Activated CD4-positive, alpha-beta T cell treated with anti-CD3 and anti-CD28 coated beads for 24 hours (primary cell): Measurements from ENCODE around the gene G6PC3.
"Not testable (repeated sequence)": the region's sequence is repeated elsewhere in the genome, so short reads cannot be mapped to it uniquely, and the experiment has no call there.

Source experiments
- DNase-seq, 2 donors: peaks; one replicate each; pipeline ENCODE4 v3.0.0-alpha.2; 2020; ENCODE audit warnings: low read depth in 2 of 2

G6PC3 gene, protein sequence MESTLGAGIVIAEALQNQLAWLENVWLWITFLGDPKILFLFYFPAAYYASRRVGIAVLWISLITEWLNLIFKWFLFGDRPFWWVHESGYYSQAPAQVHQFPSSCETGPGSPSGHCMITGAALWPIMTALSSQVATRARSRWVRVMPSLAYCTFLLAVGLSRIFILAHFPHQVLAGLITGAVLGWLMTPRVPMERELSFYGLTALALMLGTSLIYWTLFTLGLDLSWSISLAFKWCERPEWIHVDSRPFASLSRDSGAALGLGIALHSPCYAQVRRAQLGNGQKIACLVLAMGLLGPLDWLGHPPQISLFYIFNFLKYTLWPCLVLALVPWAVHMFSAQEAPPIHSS

DNA sequence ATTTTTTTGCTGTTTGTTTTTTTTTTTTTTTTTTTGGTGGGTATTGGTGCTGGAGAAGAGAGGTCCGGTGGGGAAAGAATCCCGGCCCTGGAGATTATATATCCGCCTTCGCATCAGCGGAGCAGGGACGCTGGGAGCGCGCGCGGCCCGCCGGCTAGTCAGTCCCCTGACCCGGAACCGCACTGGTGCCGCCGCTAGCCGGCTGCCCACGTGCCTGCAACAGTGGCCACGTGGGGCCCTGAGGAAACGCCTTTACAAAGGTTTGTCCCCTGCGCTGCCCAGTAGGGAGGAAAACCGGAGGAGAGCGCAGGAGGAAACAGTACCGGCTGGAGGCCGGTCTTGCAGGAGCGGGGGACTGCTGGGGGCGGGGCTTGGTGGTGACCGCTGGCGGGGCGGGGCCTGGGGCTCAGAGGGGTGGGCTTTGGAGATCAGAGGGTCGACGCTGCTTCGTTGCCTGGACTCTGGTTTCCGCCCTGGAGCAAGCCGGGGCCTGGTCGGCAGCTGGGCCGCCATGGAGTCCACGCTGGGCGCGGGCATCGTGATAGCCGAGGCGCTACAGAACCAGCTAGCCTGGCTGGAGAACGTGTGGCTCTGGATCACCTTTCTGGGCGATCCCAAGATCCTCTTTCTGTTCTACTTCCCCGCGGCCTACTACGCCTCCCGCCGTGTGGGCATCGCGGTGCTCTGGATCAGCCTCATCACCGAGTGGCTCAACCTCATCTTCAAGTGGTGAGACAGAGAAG, at the start of gene G6PC3:
Gene G6PC3, plus strand, starts transcription at position 281 of the 743 bp plus-strand sequence. Its CDS starts 231 bp downstream, at position 512.
- peak; percentile 63 to 88 for DNase-seq

DNA sequence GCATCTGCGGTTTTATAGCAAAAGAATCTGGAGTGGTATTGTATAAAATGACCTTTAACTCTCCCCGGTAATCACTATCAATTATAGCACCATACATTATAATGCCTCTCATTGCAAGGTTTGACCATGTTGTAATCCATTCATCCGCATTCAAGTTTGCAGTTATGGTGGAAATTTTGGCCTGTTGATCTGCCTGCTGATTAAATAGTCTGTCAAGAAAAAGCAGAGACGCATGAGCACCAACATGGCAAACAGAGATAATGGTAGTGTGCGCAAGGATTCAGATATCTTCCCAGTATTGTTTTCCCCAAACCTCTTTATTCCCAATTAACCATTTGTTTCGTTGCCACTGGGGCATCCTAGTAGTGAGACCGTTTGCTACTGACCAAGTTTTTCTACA, 49.3 kb upstream of the G6PC3 start:
- not testable (repeated sequence) for DNase-seq

- no peak for DNase-seq
These were observed 48.3 kb upstream of the G6PC3 start for GRCh38 chr17:44022246-44022645.

DNA sequence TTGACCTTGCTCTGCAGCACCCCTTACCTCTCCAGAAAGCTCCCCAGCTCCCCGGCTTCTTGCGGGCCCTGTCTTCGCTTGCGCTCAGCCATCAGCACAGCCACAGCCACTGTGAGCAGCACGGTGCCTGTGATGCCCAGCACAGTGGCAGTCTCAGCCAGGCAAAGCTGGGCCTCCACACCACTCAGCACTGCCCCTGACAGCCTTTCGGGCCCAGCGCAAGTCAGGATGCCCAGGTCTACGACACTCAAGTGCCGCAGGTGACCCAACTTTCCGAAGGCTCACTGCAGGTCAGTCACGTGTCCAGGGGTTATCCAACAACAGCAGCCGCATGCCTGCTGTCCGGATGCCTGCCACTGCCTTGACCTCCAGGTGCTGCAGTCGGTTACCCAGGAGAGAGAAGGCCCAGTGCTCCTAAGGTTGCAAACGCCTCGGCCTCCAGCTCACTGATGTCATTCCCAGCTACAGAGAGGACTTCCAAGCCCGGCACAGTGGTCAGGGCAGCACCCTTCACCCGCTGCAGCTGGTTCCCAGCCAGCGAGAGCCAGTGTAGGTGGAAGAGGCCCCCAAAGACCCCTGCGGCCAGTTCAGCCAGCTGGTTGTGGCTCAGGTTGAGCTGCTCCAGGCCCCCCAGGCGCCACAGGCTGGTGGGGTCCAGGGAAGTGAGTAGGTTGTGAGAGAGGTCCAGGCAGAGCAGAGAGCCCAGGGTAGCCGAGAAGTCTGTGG, 46.8 kb upstream of the G6PC3 start:
- DNase-seq: no peak

- DNase-seq: no peak
These were observed 46.3 kb upstream of the G6PC3 start for GRCh38 chr17:44024271-44024663.

DNA sequence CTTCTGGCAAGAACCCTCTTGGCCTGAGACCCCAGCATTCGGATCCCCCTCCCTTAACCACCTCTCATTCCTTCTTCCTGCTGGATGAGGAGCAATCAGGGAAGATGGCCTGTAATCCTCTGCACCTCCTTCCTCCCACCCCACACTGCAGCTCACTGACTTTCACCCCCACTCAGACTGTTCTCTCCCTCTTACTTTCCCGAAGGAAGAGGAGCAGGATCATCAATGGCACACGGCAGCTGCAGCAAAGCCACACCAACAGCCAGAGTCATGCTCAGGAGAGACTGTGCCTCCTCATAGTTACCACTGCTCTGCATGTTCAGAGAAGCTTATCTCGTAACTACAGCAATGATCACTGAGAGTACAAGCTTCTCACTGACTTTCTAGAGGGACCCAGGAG, 45.7 kb upstream of the G6PC3 start:
- DNase-seq: no peak

DNA sequence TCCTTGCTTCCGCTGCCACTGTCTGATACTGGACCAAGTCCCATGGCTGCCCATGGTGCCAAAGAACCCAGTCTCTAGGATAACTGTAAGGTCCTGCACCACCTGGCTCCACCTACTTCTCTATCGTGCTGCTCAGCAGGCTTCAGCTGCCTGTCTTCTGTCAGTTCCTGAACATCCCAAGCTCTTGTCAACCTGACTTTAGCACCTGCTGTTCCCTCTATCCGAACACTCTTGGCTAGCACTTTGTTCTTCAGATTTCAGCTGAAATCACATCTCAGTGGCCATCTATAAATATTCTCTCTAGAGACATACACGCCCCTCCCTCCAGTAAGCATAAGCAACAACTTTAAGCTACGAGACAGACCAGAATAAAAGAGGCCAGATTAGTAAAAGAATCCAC, 40.8 kb upstream of the G6PC3 start:
- DNase-seq: no peak

DNA sequence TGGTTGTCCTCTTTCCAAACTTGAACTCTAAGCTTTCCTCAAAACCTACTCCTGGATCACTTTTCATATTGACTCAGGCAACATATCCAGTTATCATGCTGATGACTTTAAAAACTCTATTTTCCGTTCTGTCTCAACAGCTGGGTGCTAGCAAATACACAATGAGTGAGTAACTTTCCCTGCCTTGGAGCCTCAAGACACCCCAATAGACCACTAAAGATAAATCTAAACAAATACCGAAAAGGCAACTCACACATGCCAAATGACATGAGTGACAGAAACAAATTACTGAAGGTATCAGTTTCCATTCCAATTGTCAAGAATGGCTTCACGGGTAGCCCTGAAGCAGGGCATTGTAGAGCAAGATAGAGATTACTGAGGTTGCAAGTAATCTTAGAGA, 40.1 kb upstream of the G6PC3 start:
- DNase-seq: no peak

DNA sequence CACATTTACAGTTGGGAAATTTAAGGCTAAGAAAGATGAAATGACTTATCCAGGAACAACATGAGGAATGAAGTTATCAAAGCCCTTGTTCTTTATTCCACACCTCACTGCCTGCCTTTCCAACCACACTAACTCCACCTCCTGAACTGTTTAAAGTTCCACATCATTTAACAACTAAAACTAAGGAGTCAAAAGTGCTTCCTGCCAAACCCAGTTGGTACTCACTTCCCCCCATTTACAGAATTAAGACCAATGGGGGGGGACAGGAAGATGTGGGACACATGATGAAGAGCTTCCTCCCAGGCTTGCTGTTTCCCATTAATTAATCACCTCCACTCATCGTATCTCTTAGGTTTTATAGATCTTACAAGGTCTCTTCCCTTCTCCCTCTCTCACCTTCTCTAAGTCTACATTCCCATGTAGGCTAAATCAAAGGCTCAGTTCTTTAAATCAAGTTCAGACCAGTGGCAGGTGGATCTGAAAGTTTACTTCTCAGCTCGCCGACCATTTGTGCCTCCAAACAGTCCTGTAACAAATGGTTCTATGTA, 36.6 kb upstream of the G6PC3 start:
- no peak for DNase-seq

GRCh38 chr17:44034688-44035087, 35.8 kb upstream of the G6PC3 start:
- DNase-seq: not testable (repeated sequence)

DNA sequence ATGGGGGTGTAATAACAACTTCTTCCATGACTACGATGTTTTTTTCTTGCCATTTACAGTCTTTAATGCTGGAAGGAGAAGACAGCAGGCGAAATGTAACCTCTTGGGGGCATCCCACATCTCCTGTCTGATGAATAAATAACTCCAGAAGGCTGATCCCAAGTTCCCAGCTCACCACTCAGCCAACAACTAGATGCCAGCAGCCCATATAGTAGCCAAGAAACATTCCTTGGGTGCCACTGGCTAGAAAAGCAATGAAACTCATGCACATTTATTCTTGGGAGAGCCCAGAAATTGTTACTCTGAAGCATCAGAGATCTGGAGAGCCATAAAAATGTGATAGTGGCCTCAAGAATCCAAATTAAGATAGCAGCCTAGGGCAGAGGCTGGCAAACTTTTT, 33.1 kb upstream of the G6PC3 start:
- DNase-seq: no peak

GRCh38 chr17:44038604-44039011, 31.9 kb upstream of the G6PC3 start:
- DNase-seq: no peak

DNA sequence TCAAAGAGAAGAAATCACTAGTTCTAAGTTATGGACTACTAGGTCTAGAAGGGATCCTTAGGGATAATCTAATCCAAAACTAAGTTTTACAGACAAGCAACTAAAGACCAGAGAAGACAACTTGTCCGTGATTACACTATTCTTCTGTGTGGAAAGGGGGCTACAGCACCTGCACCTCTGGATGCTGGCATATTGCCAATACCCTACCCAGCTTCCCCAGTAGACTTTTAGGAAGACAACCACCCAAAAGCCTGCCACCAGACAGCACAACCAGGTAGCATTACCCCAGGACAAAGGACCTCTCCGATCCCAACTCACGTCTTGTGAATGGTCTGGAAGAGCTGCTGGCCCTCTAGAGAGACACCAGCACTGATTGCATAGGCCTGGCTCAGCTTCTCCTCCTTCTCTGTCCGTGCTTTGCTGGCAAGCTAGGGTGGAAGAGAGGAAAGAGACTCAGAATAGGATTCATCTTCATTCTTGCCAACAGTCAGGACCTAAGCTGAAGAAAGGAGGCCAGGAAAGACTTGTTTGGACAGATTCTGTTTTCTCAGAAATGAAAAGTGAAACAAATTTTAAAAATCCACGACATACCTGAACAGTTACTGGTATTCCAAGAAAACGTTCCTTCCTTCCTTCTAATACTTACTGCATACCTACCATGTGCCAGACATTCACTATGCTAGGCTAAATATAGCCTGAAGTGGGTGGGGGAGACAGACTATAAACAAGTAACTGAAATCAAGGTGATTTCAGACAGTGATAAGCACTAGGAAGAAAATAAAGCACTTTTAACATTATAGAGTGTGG, 30.5 kb upstream of the G6PC3 start:
- DNase-seq: no peak

- DNase-seq: no peak
These were observed 27.3 kb upstream of the G6PC3 start for GRCh38 chr17:44043272-44043696.

GRCh38 chr17:44044071-44044470, 26.5 kb upstream of the G6PC3 start:
- no peak for DNase-seq

DNA sequence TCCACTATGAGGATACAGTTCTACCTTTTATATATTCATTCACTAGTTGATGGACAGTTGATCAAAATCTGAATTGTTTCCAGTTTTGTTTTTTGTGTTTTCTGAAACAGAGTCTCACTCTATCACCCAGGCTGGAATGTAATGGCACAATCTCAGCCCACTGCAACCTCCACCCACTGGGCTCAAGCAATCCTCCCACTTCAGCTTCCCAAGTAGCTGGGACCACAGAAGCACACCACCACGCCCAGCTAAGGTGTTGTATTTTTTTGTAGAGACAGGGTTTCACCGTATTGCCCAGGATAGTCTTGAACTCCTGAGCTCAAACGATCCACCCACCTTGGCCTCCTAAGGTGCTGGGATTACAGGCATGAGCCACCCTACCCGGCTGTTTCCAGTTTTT, 25.0 kb upstream of the G6PC3 start:
- no peak for DNase-seq

- DNase-seq: not testable (repeated sequence)
These were observed 23.6 kb upstream of the G6PC3 start for GRCh38 chr17:44046893-44047292.

GRCh38 chr17:44049294-44050060, 21.1 kb upstream of the G6PC3 start:
- DNase-seq: no peak

GRCh38 chr17:44053125-44053872, 17.2 kb upstream of the G6PC3 start:
- no peak for DNase-seq
